DND-41 (cell line): ENCODE measurements around the gene LIM2.

Source experiments
- EZH2 ChIP-seq: IDR thresholded peaks from 3 replicates; pipeline ENCODE4 v1.6.1; 2012; ENCODE audit warnings: borderline replicate concordance, low read depth, mild to moderate bottlenecking, moderate library complexity, low read length, inconsistent platforms; ENCODE audit not compliant: severe bottlenecking
- TF ChIP-seq, protein P1 (sequence below): IDR thresholded peaks from 2 replicates; pipeline ENCODE4 v1.5.1; 2012; ENCODE audit warnings: borderline replicate concordance, low read length, moderate library complexity, mild to moderate bottlenecking; ENCODE audit not compliant: poor library complexity, severe bottlenecking; ENCODE audit errors: extremely low read depth

DNA sequence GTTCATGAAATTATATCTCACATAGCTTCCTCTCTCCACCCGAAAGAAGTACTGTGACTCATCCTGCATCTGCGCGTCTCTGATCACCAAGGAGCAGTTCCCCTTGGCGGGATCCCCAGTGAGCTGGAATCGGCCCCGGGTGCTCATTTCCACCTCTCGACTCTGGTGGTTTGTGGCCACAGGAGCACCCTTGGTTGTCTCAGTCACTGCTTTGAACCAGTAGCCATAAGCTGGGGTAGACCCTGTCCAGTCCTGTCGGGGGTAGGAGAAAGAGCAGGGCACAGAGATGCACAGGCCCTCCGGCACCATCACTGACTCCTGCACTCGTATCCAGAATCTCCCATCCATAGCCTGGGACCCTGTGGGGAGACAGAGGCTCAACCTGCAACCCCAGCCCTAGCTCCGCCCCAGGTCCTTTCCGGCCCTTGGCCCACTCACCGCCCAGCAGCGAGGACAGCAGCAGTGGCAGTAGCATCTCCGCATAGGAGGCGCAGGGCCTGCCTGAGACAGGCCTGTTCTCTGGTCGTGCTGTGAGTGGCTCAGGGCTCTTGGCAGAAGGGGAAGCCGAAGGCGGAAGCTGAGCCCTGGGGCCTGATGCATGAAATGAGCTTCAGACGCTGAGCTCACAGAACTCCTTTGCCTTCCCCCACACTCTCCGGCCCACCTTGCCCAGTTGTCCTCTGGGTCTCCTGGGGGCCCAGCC lies 29.5 kb upstream of the LIM2 start, which contains the start of gene SIGLEC10:
- TF ChIP-seq, protein P1, sequence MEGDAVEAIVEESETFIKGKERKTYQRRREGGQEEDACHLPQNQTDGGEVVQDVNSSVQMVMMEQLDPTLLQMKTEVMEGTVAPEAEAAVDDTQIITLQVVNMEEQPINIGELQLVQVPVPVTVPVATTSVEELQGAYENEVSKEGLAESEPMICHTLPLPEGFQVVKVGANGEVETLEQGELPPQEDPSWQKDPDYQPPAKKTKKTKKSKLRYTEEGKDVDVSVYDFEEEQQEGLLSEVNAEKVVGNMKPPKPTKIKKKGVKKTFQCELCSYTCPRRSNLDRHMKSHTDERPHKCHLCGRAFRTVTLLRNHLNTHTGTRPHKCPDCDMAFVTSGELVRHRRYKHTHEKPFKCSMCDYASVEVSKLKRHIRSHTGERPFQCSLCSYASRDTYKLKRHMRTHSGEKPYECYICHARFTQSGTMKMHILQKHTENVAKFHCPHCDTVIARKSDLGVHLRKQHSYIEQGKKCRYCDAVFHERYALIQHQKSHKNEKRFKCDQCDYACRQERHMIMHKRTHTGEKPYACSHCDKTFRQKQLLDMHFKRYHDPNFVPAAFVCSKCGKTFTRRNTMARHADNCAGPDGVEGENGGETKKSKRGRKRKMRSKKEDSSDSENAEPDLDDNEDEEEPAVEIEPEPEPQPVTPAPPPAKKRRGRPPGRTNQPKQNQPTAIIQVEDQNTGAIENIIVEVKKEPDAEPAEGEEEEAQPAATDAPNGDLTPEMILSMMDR: no peak
- no peak for TF ChIP-seq EZH2
